ENCODE results near the gene KIF2A.
"Not testable (repeated sequence)": the region's sequence is repeated elsewhere in the genome, so short reads cannot be mapped to it uniquely, and the experiment has no call there.

The KIF2A gene

GRCh38 chr5:62291829-62292228 is 14.2 kb upstream of the KIF2A start:
- DNase-seq (ENCODE audit: low spot score), result not testable (repeated sequence)

GRCh38 chr5:62296998-62297397 is 9.0 kb upstream of the KIF2A start:
- DNase-seq (ENCODE audit: low spot score), result no peak

GRCh38 chr5:62298118-62298517 is 7.9 kb upstream of the KIF2A start:
- DNase-seq (ENCODE audit: low spot score), result no peak

GRCh38 chr5:62299101-62299500 is 6.9 kb upstream of the KIF2A start:
- no peak for DNase-seq (ENCODE audit: low spot score)

GRCh38 chr5:62299600-62299999 is 6.4 kb upstream of the KIF2A start:
- DNase-seq (ENCODE audit: low spot score), result no peak

GRCh38 chr5:62305358-62305714 is 670 bp upstream of the KIF2A start:
- no peak for DNase-seq (ENCODE audit: low spot score)

GRCh38 chr5:62306323-62306895 is 403 bp downstream of the KIF2A start:
- no peak for DNase-seq (ENCODE audit: low spot score)

- DNase-seq (ENCODE audit: low spot score), result no peak
Measured at GRCh38 chr5:62306896-62307689, 1.1 kb downstream of the KIF2A start.

- DNase-seq (ENCODE audit: low spot score), result no peak
Measured at GRCh38 chr5:62308439-62308838, 2.4 kb downstream of the KIF2A start.

- no peak for DNase-seq (ENCODE audit: low spot score)
Measured at GRCh38 chr5:62309107-62309506, 3.1 kb downstream of the KIF2A start.

- DNase-seq (ENCODE audit: low spot score), result no peak
Measured at GRCh38 chr5:62310426-62311143, 4.6 kb downstream of the KIF2A start.

GRCh38 chr5:62312036-62312435 is 6.0 kb downstream of the KIF2A start:
- DNase-seq (ENCODE audit: low spot score), result no peak

- no peak for DNase-seq (ENCODE audit: low spot score)
Measured at GRCh38 chr5:62312674-62313073, 6.7 kb downstream of the KIF2A start.

GRCh38 chr5:62314213-62314830 is 8.3 kb downstream of the KIF2A start:
- no peak for DNase-seq (ENCODE audit: low spot score)

GRCh38 chr5:62315376-62316175 is 9.6 kb downstream of the KIF2A start:
- DNase-seq (ENCODE audit: low spot score), result no peak

- no peak for DNase-seq (ENCODE audit: low spot score)
Measured at GRCh38 chr5:62316176-62316502, 10.1 kb downstream of the KIF2A start.

- DNase-seq (ENCODE audit: low spot score), result no peak
Measured at GRCh38 chr5:62317810-62318209, 11.8 kb downstream of the KIF2A start.

- DNase-seq (ENCODE audit: low spot score), result no peak
Measured at GRCh38 chr5:62322484-62322883, 16.5 kb downstream of the KIF2A start.

GRCh38 chr5:62326302-62326701 is 20.3 kb downstream of the KIF2A start:
- DNase-seq (ENCODE audit: low spot score), result no peak

GRCh38 chr5:62326702-62327101 is 20.7 kb downstream of the KIF2A start:
- no peak for DNase-seq (ENCODE audit: low spot score)

GRCh38 chr5:62327138-62328053 is 21.4 kb downstream of the KIF2A start:
- DNase-seq (ENCODE audit: low spot score), result no peak

Measured in putamen (tissue), 1 donor.